Central memory CD4-positive, alpha-beta T cell (primary cell): ENCODE measurements around the gene ESPNL.

Experiments
- DNase-seq: peaks from one replicate; pipeline ENCODE4 v3.0.0; 2022

The ESPNL gene

GRCh38 chr2:238117199-238118154, 17.3 kb downstream of the ESPNL start:
- no peak for DNase-seq

- no peak for DNase-seq
These were observed 19.8 kb downstream of the ESPNL start for GRCh38 chr2:238119756-238120462.

GRCh38 chr2:238120463-238121298, 20.5 kb downstream of the ESPNL start:
- no peak for DNase-seq

- no peak for DNase-seq
These were observed 21.6 kb downstream of the ESPNL start for GRCh38 chr2:238121511-238122286.

- no peak for DNase-seq
These were observed 22.4 kb downstream of the ESPNL start for GRCh38 chr2:238122287-238123217.

GRCh38 chr2:238123218-238123971, 23.3 kb downstream of the ESPNL start:
- no peak for DNase-seq

- DNase-seq: no peak
These were observed 23.9 kb downstream of the ESPNL start for GRCh38 chr2:238123991-238124470.

GRCh38 chr2:238124488-238125126, 24.5 kb downstream of the ESPNL start:
- no peak for DNase-seq

- DNase-seq: no peak
These were observed 25.2 kb downstream of the ESPNL start for GRCh38 chr2:238125127-238125885.

- DNase-seq: no peak
These were observed 26.2 kb downstream of the ESPNL start for GRCh38 chr2:238126338-238126737.

- DNase-seq: no peak
These were observed 26.6 kb downstream of the ESPNL start for GRCh38 chr2:238126775-238127164.

GRCh38 chr2:238127165-238128060, 27.3 kb downstream of the ESPNL start:
- no peak for DNase-seq

- no peak for DNase-seq
These were observed 27.9 kb downstream of the ESPNL start for GRCh38 chr2:238128061-238128440.

- no peak for DNase-seq
These were observed 28.4 kb downstream of the ESPNL start for GRCh38 chr2:238128534-238129001.

- DNase-seq: no peak
These were observed 29.2 kb downstream of the ESPNL start for GRCh38 chr2:238129166-238130010.

GRCh38 chr2:238130111-238130695, 30.1 kb downstream of the ESPNL start:
- DNase-seq: no peak
